HG02981 (cell line): Measurements from ENCODE around the gene ADAT3.
"Not testable (repeated sequence)": the region's sequence is repeated elsewhere in the genome, so short reads cannot be mapped to it uniquely, and the experiment has no call there.

Source experiments
- ATAC-seq: cut with Tn5 transposase; IDR thresholded peaks from one replicate; pipeline ENCODE4 v1.9.1; 2021; ENCODE audit warnings: mild to moderate bottlenecking, moderate library complexity; ENCODE audit not compliant: unreplicated experiment

ADAT3 gene

GRCh38 chr19:1866693-1867348 is 38.4 kb upstream of the ADAT3 start:
- ATAC-seq: no peak

GRCh38 chr19:1867349-1867724 is 37.9 kb upstream of the ADAT3 start:
- no peak for ATAC-seq

- no peak for ATAC-seq
These were observed 36.2 kb upstream of the ADAT3 start for GRCh38 chr19:1868971-1869370.

- ATAC-seq: no peak
These were observed 34.0 kb upstream of the ADAT3 start for GRCh38 chr19:1871140-1871597.

GRCh38 chr19:1871630-1872029 is 33.6 kb upstream of the ADAT3 start:
- no peak for ATAC-seq

GRCh38 chr19:1872807-1873523 is 32.2 kb upstream of the ADAT3 start:
- ATAC-seq: no peak

GRCh38 chr19:1873524-1874473 is 31.4 kb upstream of the ADAT3 start:
- ATAC-seq: no peak

- ATAC-seq: no peak
These were observed 30.5 kb upstream of the ADAT3 start for GRCh38 chr19:1874554-1875185.

GRCh38 chr19:1875265-1875645 is 29.9 kb upstream of the ADAT3 start:
- ATAC-seq: not testable (repeated sequence)

- peak; percentile 90 for ATAC-seq
These were observed 29.3 kb upstream of the ADAT3 start for GRCh38 chr19:1875646-1876495.

- ATAC-seq: not testable (repeated sequence)
These were observed 28.5 kb upstream of the ADAT3 start for GRCh38 chr19:1876496-1877279.

- not testable (repeated sequence) for ATAC-seq
These were observed 27.9 kb upstream of the ADAT3 start for GRCh38 chr19:1877280-1877660.

GRCh38 chr19:1878583-1878982 is 26.6 kb upstream of the ADAT3 start:
- ATAC-seq: not testable (repeated sequence)

- not testable (repeated sequence) for ATAC-seq
These were observed 25.2 kb upstream of the ADAT3 start for GRCh38 chr19:1879982-1880381.

GRCh38 chr19:1880611-1881392 is 24.4 kb upstream of the ADAT3 start:
- no peak for ATAC-seq

GRCh38 chr19:1881393-1882088 is 23.7 kb upstream of the ADAT3 start:
- not testable (repeated sequence) for ATAC-seq

GRCh38 chr19:1882089-1882785 is 23.0 kb upstream of the ADAT3 start:
- no peak for ATAC-seq
